Fibroblast of the aortic adventitia (primary cell): ENCODE data around the gene FHIT. TPM values are rescaled to one million over a fixed set of nuclear protein-coding genes. Genes with fewer than 3 reads are reported as not detected.

ENCODE experiments used
- DNase-seq: peaks from one replicate; pipeline ENCODE4 v3.0.0-alpha.2; 2010; ENCODE audit warnings: low read depth
- H3K4me3 ChIP-seq: 2 replicates; pipeline ENCODE4 v1.5.1; 2011; ENCODE audit warnings: low read depth, mild to moderate bottlenecking, control low read depth, low read length, moderate library complexity
- CTCF ChIP-seq: IDR thresholded peaks from 2 replicates; pipeline ENCODE4 v1.5.1; 2011; ENCODE audit warnings: mild to moderate bottlenecking, low read length, control low read depth, inconsistent platforms; ENCODE audit not compliant: insufficient read depth
- total RNA-seq: library from RNA; depleted of rRNA; stranded (reverse); fragments of >200 nt; gene quantifications from 2 replicates; pipeline ENCODE4 v1.2.3, GENCODE V29; 2012; ENCODE audit warnings: low replicate concordance

FHIT gene
- total RNA-seq, 1 donor: 1.5 TPM

DNA sequence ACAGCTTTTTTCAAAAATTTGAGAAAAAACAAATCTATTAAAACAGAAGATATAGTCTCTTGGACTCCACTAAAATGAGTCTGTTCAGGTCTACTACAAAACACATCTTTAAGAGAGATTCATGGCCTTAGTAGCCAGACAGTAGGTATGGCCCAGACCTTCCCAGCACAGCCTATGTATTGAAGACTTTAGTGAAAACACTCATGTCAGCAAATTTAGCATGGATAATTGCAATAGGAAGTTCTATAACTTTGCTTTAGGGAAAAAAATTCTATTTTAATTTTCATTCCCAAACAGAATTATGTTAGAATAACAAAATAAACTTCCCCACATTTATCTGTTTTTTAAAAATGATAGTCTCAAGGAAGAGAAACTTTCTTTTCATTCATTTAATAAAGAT, 976.6 kb downstream of the FHIT start:
- H3K4me3 ChIP-seq: no peak overlapping the region
- TF ChIP-seq CTCF: no peak
- DNase-seq: no peak

DNA sequence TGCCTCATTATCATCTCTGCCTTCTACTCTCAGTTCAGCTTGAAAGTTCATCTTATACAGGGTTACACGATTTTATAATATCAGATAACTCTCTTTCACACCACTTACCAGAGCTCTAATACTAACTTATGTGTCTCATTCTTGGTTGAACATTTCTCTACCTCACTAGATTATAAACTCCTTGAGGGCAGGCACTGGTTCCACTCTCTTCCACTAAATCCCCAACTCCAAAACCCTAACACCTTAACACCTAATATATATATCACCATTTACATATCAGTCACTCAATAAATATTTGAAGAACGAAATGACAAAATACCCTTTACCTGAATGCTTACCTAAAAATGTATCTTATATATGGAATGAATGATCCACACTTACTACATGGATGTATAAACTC, 977.2 kb downstream of the FHIT start:
- TF ChIP-seq CTCF: no peak
- H3K4me3 ChIP-seq: no peak overlapping the region
- DNase-seq: no peak

DNA sequence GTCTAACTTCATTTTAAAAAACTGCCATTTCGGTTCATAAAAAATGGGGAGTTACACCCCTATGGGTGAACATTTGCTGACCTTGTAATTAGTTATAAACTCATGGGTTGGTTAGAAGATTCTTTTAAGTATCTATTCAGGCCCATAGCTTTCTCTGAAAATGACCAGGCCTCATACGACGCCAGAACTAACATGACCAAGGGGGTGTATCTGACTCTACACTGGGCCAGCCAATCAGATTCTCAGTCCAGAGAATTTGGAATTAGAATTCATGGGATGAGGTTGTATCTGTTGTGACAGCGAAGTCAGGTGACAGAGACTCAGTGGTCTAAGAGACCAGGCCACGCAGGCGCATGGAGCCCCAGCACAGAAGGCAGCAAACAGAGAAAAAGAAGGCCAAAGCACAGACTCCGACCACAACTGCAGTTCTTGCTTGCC, 981.4 kb downstream of the FHIT start:
- DNase-seq: peak; percentile 4
- no peak overlapping the region for H3K4me3 ChIP-seq
- TF ChIP-seq CTCF: no peak

- TF ChIP-seq CTCF: no peak
- peak; percentile 58 for DNase-seq
- H3K4me3 ChIP-seq: no peak overlapping the region
Measured at GRCh38 chr3:60269377-60269776, 981.9 kb downstream of the FHIT start.

GRCh38 chr3:60268123-60268522, 983.1 kb downstream of the FHIT start:
- H3K4me3 ChIP-seq: no peak overlapping the region
- TF ChIP-seq CTCF: no peak
- no peak for DNase-seq

GRCh38 chr3:60266444-60266843, 984.8 kb downstream of the FHIT start:
- no peak overlapping the region for H3K4me3 ChIP-seq
- TF ChIP-seq CTCF: no peak
- DNase-seq: no peak

DNA sequence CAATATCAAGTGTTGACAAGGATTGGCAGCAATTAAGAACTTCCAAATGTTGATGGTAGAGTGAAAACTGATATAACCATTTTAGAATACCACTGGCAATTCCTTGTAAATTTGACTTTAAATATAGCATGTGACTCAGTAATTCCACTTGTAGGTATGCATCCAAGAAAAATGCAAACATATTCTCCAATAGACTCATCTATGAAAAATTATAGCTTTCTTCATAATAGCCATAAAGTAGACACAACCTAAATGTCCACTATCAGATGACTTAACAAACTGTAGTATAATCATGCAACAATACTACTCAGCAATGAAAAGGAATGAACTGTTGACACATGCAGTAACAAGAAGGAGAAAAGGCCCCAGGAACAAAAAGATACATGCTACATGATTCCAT, 988.1 kb downstream of the FHIT start:
- TF ChIP-seq CTCF: no peak
- H3K4me3 ChIP-seq: no peak overlapping the region
- DNase-seq: no peak
